GM12874 (cell line): ENCODE data around the gene SMIM27.
A peak's percentile ranks its signal among the peaks of the same experiment; 100 is the strongest.

ENCODE experiments used
- CTCF ChIP-seq: IDR thresholded peaks from 2 replicates; pipeline ENCODE4 v1.5.1; 2011; ENCODE audit warnings: low read depth, mild to moderate bottlenecking, control low read depth, low read length, moderate library complexity; ENCODE audit not compliant: insufficient read depth

Gene SMIM27

GRCh38 chr9:32589083-32589723, 37.1 kb downstream of the SMIM27 start:
- peak; percentile 34; the same call in 1 of the 2 replicates for TF ChIP-seq CTCF

- TF ChIP-seq CTCF = no peak
Measured at GRCh38 chr9:32590476-32590875, 38.3 kb downstream of the SMIM27 start.

- TF ChIP-seq CTCF = no peak
Measured at GRCh38 chr9:32590898-32591297, 38.8 kb downstream of the SMIM27 start.

GRCh38 chr9:32596096-32596865, 44.2 kb downstream of the SMIM27 start:
- no peak for TF ChIP-seq CTCF

- no peak for TF ChIP-seq CTCF
Measured at GRCh38 chr9:32596936-32597335, 44.8 kb downstream of the SMIM27 start.
